IMR-90 (cell line): ENCODE data around the gene ABHD17B. TPM values are rescaled to one million over a fixed set of nuclear protein-coding genes. Genes with fewer than 3 reads are reported as not detected.

Experiments
- ATAC-seq: fragments of 200-7000 bp; cut with Tn5 transposase; 2 replicates; pipeline ENCODE4 v1.9.1; 2020; ENCODE audit warnings: low read depth, mild to moderate bottlenecking, moderate library complexity
- BruUV-seq: library from RNA; stranded (reverse); fragments of 400-500 nt; replicated peaks from 2 replicates; lab custom pipeline; 2021; lab: Mats Ljungman, UMichigan
- CTCF ChIA-PET: fragments of 300-600 bp; formaldehyde crosslinking; extraction: SDS; loops from one replicate; lab custom pipeline; 2021; ENCODE audit warnings: antibody characterized with exemption; lab: Yijun Ruan, JAX
- POLR2A ChIA-PET: fragments of 300-600 bp; sonication (Branson Sonifier 250); formaldehyde crosslinking; loops from one replicate; lab custom pipeline; 2022; ENCODE audit warnings: antibody characterized with exemption; ENCODE audit not compliant: unreplicated experiment; lab: Charles Lee
- DNase-seq: peaks from one replicate; pipeline ENCODE4 v3.0.0; 2013
- H2AFZ ChIP-seq: replicated peaks from 2 replicates; pipeline ENCODE3; 2013; ENCODE audit warnings: low read length, mild to moderate bottlenecking; ENCODE audit not compliant: poor library complexity
- H2AK5ac ChIP-seq: 2 replicates; pipeline ENCODE4 v1.6.1; 2013; ENCODE audit warnings: low read depth, low read length, inconsistent platforms
- H2AK9ac ChIP-seq: replicated peaks from 2 replicates; pipeline ENCODE3; 2013; ENCODE audit warnings: mild to moderate bottlenecking, low read depth, low read length, moderate library complexity; ENCODE audit not compliant: poor library complexity
- H2BK120ac ChIP-seq: 2 replicates; pipeline ENCODE4 v1.6.1; 2013; ENCODE audit warnings: low read depth, low read length, inconsistent platforms
- H2BK15ac ChIP-seq: 3 replicates; pipeline ENCODE4 v1.6.1; 2013; ENCODE audit warnings: low read depth, low read length, inconsistent platforms
- H2BK20ac ChIP-seq: 2 replicates; pipeline ENCODE4 v1.6.1; 2013; ENCODE audit warnings: low read depth, mild to moderate bottlenecking, inconsistent platforms, low read length, moderate library complexity
- H2BK5ac ChIP-seq: 2 replicates; pipeline ENCODE4 v1.6.1; 2013; ENCODE audit warnings: mild to moderate bottlenecking, low read depth, low read length, inconsistent platforms; ENCODE audit not compliant: poor library complexity, severe bottlenecking
- H3K14ac ChIP-seq: replicated peaks from 2 replicates; pipeline ENCODE4 v1.6.1; 2013; ENCODE audit warnings: low read depth, low read length, inconsistent platforms
- H3K18ac ChIP-seq: 2 replicates; pipeline ENCODE4 v1.6.1; 2013; ENCODE audit warnings: low read depth, low read length, control low read depth
- H3K23ac ChIP-seq: 2 replicates; pipeline ENCODE4 v1.6.1; 2013; ENCODE audit warnings: low read depth, low read length, inconsistent platforms
- H3K27ac ChIP-seq: 2 replicates; pipeline ENCODE4 v1.5.1; 2013; ENCODE audit warnings: mild to moderate bottlenecking, control low read depth, low read length; ENCODE audit not compliant: insufficient read depth
- H3K27me3 ChIP-seq: 2 replicates; pipeline ENCODE4 v1.6.1; 2013; ENCODE audit warnings: low read length; ENCODE audit not compliant: control insufficient read depth, insufficient read depth
- H3K36me3 ChIP-seq: 2 replicates; pipeline ENCODE4 v1.6.1; 2013; ENCODE audit warnings: low read length, mixed read lengths; ENCODE audit not compliant: control insufficient read depth, insufficient read depth
- H3K4ac ChIP-seq: 2 replicates; pipeline ENCODE4 v1.6.1; 2013; ENCODE audit warnings: low read depth, low read length, inconsistent platforms
- H3K4me1 ChIP-seq: 2 replicates; pipeline ENCODE4 v1.6.1; 2013; ENCODE audit warnings: low read length, mixed read lengths; ENCODE audit not compliant: control insufficient read depth, insufficient read depth
- H3K4me2 ChIP-seq: 2 replicates; pipeline ENCODE4 v1.6.1; 2013; ENCODE audit warnings: low read depth, mild to moderate bottlenecking, control low read depth, low read length, moderate library complexity
- H3K4me3 ChIP-seq: 2 replicates; pipeline ENCODE4 v1.5.1; 2013; ENCODE audit warnings: low read depth, mild to moderate bottlenecking, control low read depth, low read length, moderate library complexity; ENCODE audit not compliant: insufficient read depth
- H3K56ac ChIP-seq: 2 replicates; pipeline ENCODE4 v1.6.1; 2013; ENCODE audit warnings: low read length, inconsistent platforms; ENCODE audit not compliant: insufficient read depth; ENCODE audit errors: extremely low read depth
- H3K79me1 ChIP-seq, 2 experiments: 2 replicates each; pipeline ENCODE4 v1.6.1; 2013; ENCODE audit warnings: low read length in 2 of 2, inconsistent platforms in 1 of 2, low read depth in 1 of 2
- H3K9ac ChIP-seq: 2 replicates; pipeline ENCODE4 v1.6.1; 2013; ENCODE audit warnings: low read depth, low read length, control low read depth
- H3K9me1 ChIP-seq: 2 replicates; pipeline ENCODE4 v1.6.1; 2013; ENCODE audit warnings: low read length, inconsistent platforms; ENCODE audit not compliant: insufficient read depth
- H3K9me3 ChIP-seq: 2 replicates; pipeline ENCODE4 v1.6.1; 2013; ENCODE audit warnings: low read length; ENCODE audit not compliant: control insufficient read depth, insufficient read depth
- H4K20me1 ChIP-seq: 2 replicates; pipeline ENCODE4 v1.6.1; 2013; ENCODE audit warnings: low read length, inconsistent platforms; ENCODE audit not compliant: insufficient read depth
- H4K5ac ChIP-seq: 2 replicates; pipeline ENCODE4 v1.6.1; 2013; ENCODE audit warnings: mild to moderate bottlenecking, low read depth, low read length, control low read depth
- H4K8ac ChIP-seq, 2 experiments: 2 replicates each; pipeline ENCODE4 v1.6.1; 2013; ENCODE audit warnings: low read depth in 2 of 2, low read length in 2 of 2, control low read depth in 1 of 2, inconsistent platforms in 1 of 2
- H4K91ac ChIP-seq: 2 replicates; pipeline ENCODE4 v1.6.1; 2013; ENCODE audit warnings: low read depth, low read length, inconsistent platforms; ENCODE audit not compliant: insufficient read depth
- BHLHE40 ChIP-seq: fragments of 150-350 bp; IDR thresholded peaks from 2 replicates; pipeline ENCODE4 v1.6.1; 2016; ENCODE audit warnings: mild to moderate bottlenecking, low read depth, low read length
- WGBS, 2 experiments: methylation state at CpG; one replicate each; pipeline versions ENCODE4 v1.1.5 to v1.1.7; 2013; ENCODE audit warnings: missing lambda C conversion rate in 2 of 2; ENCODE audit not compliant: insufficient read length in 1 of 2; ENCODE audit errors: extremely low coverage in 2 of 2; 5-methylcytosine and 5-hydroxymethylcytosine counted together
- dilution Hi-C: fragments of 300-500 bp; cut with HindIII; formaldehyde crosslinking; loops from one replicate; pipeline ENCODE4 v1.14.3; 2018; ENCODE audit warnings: low sequenced_read_pairs; ENCODE audit not compliant: unreplicated experiment
- in situ Hi-C: fragments of 300-500 bp; cut with MboI; formaldehyde crosslinking; loops from 3 replicates; pipeline ENCODE4 v1.14.3; 2019; ENCODE audit warnings: low sequenced_read_pairs, inconsistent platforms, mixed read lengths
- intact Hi-C: fragments of 100-400 bp; cut with micrococcal nuclease; formaldehyde crosslinking; loops from 2 replicates; pipeline ENCODE4 v1.10.0; 2022
- polyA plus RNA-seq, 3 experiments: library from polyadenylated mRNA; depleted of rRNA; stranded (reverse); fragments of >200 nt; gene quantifications; 2 replicates each; pipeline ENCODE4 v1.2.3, GENCODE V29; 2012; ENCODE audit warnings: low replicate concordance in 1 of 3
- total RNA-seq: library from RNA; depleted of rRNA; stranded (reverse); fragments of >200 nt; gene quantifications from 2 replicates; pipeline ENCODE4 v1.2.3, GENCODE V29; 2012

The ABHD17B gene
- total and polyA plus RNA-seq, 2 of the 4 experiments (the other 2 are of a cell fraction): 7.5 to 16.8 TPM

- H4K91ac ChIP-seq: no peak overlapping the region
- no peak overlapping the region; the same call in 1 of the 2 replicates for H4K5ac ChIP-seq
- no peak overlapping the region for H2BK15ac ChIP-seq
- ATAC-seq: peak; percentile 27; the same call in 1 of the 2 replicates
- H3K23ac ChIP-seq: no peak overlapping the region
- CTCF ChIA-PET: no interaction called here
- H3K18ac ChIP-seq: peak overlapping the region; percentile 29; the same call in 1 of the 2 replicates
- H3K27ac ChIP-seq: no peak overlapping the region; the same call in 1 of the 2 replicates
- dilution Hi-C loops: no loop called here
- intact Hi-C loops: no loop called here
- POLR2A ChIA-PET: no interaction called here
- no peaks in the 10 kb centered on the region for H3K36me3 ChIP-seq
- no TSS peak for BruUV-seq
- H3K79me1 ChIP-seq: peaks cover 21 to 47% of the 10 kb centered on the region in 2 experiments
- H3K4me3 ChIP-seq: no peak overlapping the region
- no CpG with 5 or more reads among the region's 1 CpG for WGBS, 2 experiments
- H3K56ac ChIP-seq: no peak overlapping the region
- no peak overlapping the region for H2BK120ac ChIP-seq
- H3K9ac ChIP-seq: no peak overlapping the region
- no peaks in the 10 kb centered on the region for H3K9me3 ChIP-seq
- H3K27me3 ChIP-seq: no peaks in the 10 kb centered on the region
- peak overlapping the region in 1 of 2 experiments; percentile 65; a peak in 1 of 4 replicates for H4K8ac ChIP-seq
- H2BK5ac ChIP-seq: peak overlapping the region; percentile 66
- H4K20me1 ChIP-seq: peaks cover 4% of the 10 kb centered on the region; the same call in 1 of the 2 replicates
- no peak overlapping the region for H3K4me2 ChIP-seq
- H3K4me1 ChIP-seq: peaks cover 2% of the 10 kb centered on the region
- no peak overlapping the region for H2AK5ac ChIP-seq
- H3K4ac ChIP-seq: no peak overlapping the region
- TF ChIP-seq BHLHE40: no peak
- H2AFZ ChIP-seq: no peak overlapping the region
- in situ Hi-C loops: no loop called here
- no peak overlapping the region for H3K14ac ChIP-seq
- H3K9me1 ChIP-seq: 0 out of 2 replicates have a peak, but pooled peaks cover 3% of the 10 kb centered on the region
- H2BK20ac ChIP-seq: no peak overlapping the region
- no peak for DNase-seq
- no peak overlapping the region for H2AK9ac ChIP-seq
Observed at GRCh38 chr9:71920456-71921189, 9.6 kb upstream of the ABHD17B start.
